OCI-LY3 (cell line): ENCODE results near the gene TACC3.

Source experiments
- H2AFZ ChIP-seq: fragments of 200-600, 300-600 bp; shearing (Covaris generic); 2 replicates; pipeline ENCODE4 v1.6.0; 2014; ENCODE audit warnings: antibody characterized with exemption, low read depth, low read length
- H3K27ac ChIP-seq: fragments of 200-600, 300-600 bp; sonication (generic); 2 replicates; pipeline ENCODE4 v1.5.1; 2014; ENCODE audit warnings: mild to moderate bottlenecking, low read length, moderate library complexity, mixed read lengths
- H3K27me3 ChIP-seq: fragments of 200-600, 300-600 bp; sonication (generic); 2 replicates; pipeline ENCODE4 v1.6.1; 2014; ENCODE audit warnings: low read depth, low read length, mixed read lengths
- H3K36me3 ChIP-seq: fragments of 200-600, 300-600 bp; sonication (generic); replicated peaks from 2 replicates; pipeline ENCODE3; 2014; ENCODE audit warnings: low read depth, low read length, mixed read lengths
- H3K4me1 ChIP-seq: fragments of 300-600, 200-600 bp; sonication (generic); 2 replicates; pipeline ENCODE4 v1.6.1; 2014; ENCODE audit warnings: low read length, mixed read lengths
- H3K4me2 ChIP-seq: fragments of 200-600, 300-600 bp; sonication (generic); 2 replicates; pipeline ENCODE4 v1.6.1; 2014; ENCODE audit warnings: low read length, mixed read lengths
- H3K4me3 ChIP-seq: fragments of 300-600, 200-600 bp; sonication (generic); 2 replicates; pipeline ENCODE4 v1.5.1; 2014; ENCODE audit warnings: antibody characterized with exemption, mild to moderate bottlenecking, low read length, moderate library complexity
- H3K79me2 ChIP-seq: fragments of 300-600, 200-600 bp; shearing (Covaris generic); 2 replicates; pipeline ENCODE4 v1.6.1; 2014; ENCODE audit warnings: mild to moderate bottlenecking, low read length, mixed read lengths
- H3K9ac ChIP-seq: fragments of 300-600, 200-600 bp; shearing (Covaris generic); 2 replicates; pipeline ENCODE4 v1.6.0; 2014; ENCODE audit warnings: mild to moderate bottlenecking, low read length, moderate library complexity
- H3K9me3 ChIP-seq: fragments of 200-600, 300-600 bp; shearing (Covaris generic); 2 replicates; pipeline ENCODE4 v1.6.1; 2014; ENCODE audit warnings: low read length, mixed read lengths; ENCODE audit not compliant: insufficient read depth
- H4K20me1 ChIP-seq: fragments of 200-600, 300-600 bp; sonication (generic); 2 replicates; pipeline ENCODE4 v1.6.1; 2016; ENCODE audit warnings: low read length, mixed read lengths; ENCODE audit not compliant: insufficient read depth
- CTCF ChIP-seq: fragments of 200-600, 300-600 bp; sonication (generic); IDR thresholded peaks from 2 replicates; pipeline ENCODE4 v1.5.1; 2014; ENCODE audit warnings: antibody characterized with exemption, low read length, low read depth
- EZH2phosphoT487 ChIP-seq: fragments of 200-600 bp; shearing (Covaris generic); IDR thresholded peaks from 2 replicates; pipeline ENCODE4 v1.6.1; 2018; ENCODE audit warnings: antibody characterized with exemption, mixed run types, low read depth

The TACC3 gene

GRCh38 chr4:1711571-1712215, 9.6 kb upstream of the TACC3 start:
- Histone ChIP-seq H3K4me1 (peaks cover 33% of the 10 kb centered on the region), H2AFZ (no peak overlapping the region)
- TF ChIP-seq CTCF (no peak), EZH2phosphoT487 (no peak)

GRCh38 chr4:1712216-1713002, 8.9 kb upstream of the TACC3 start, which contains the start of gene SLBP:
TSS of gene SLBP (minus strand) at chr4:1712319. CDS start at chr4:1712188, 131 bp downstream.
- Histone ChIP-seq H3K27ac (peak within 1 kb of the TSS; percentile 90), H3K27me3 (no peaks in the 10 kb centered on the region), H2AFZ (0 out of 2 replicates have a peak within 1 kb of the TSS, but pooled peaks have one; percentile 72), H3K9ac (peak within 1 kb of the TSS; percentile 100), H3K36me3 (peaks cover 37% of the 10 kb centered on the region), H3K4me3 (peak within 1 kb of the TSS; percentile 91), H3K9me3 (no peaks in the 10 kb centered on the region), H3K4me1 (peaks cover 33% of the 10 kb centered on the region), H3K4me2 (peak within 1 kb of the TSS; percentile 86), H3K79me2 (peaks cover 95% of the 10 kb centered on the region), H4K20me1 (peaks cover 46% of the 10 kb centered on the region)
- TF ChIP-seq EZH2phosphoT487 (no peak), CTCF (no peak)

More at GRCh38 chr4:1711571-1712215, 9.6 kb upstream of the TACC3 start:
- H3K9me3 ChIP-seq = no peaks in the 10 kb centered on the region
- peaks cover 93% of the 10 kb centered on the region for H3K79me2 ChIP-seq
- peak overlapping the region; percentile 100 for H3K9ac ChIP-seq
- H3K27me3 ChIP-seq = no peaks in the 10 kb centered on the region
- peaks cover 37% of the 10 kb centered on the region for H3K36me3 ChIP-seq
- peak overlapping the region; percentile 86 for H3K4me2 ChIP-seq
- H3K4me3 ChIP-seq = peak overlapping the region; percentile 91
- peaks cover 46% of the 10 kb centered on the region for H4K20me1 ChIP-seq
- peak overlapping the region; percentile 90 for H3K27ac ChIP-seq

GRCh38 chr4:1713003-1713851, 8.1 kb upstream of the TACC3 start:
- Histone ChIP-seq H3K27me3 (no peaks in the 10 kb centered on the region), H3K36me3 (peaks cover 37% of the 10 kb centered on the region), H3K4me2 (peak overlapping the region; percentile 79), H3K4me3 (peak overlapping the region; percentile 91), H3K4me1 (peaks cover 37% of the 10 kb centered on the region), H2AFZ (0 out of 2 replicates have a peak overlapping the region, but pooled peaks have one; percentile 72), H3K27ac (peak overlapping the region; percentile 78), H3K9ac (peak overlapping the region; percentile 100), H4K20me1 (peaks cover 38% of the 10 kb centered on the region), H3K9me3 (no peaks in the 10 kb centered on the region), H3K79me2 (peaks cover 95% of the 10 kb centered on the region)
- TF ChIP-seq EZH2phosphoT487 (no peak), CTCF (no peak)
